A673 (cell line): Measurements from ENCODE around the gene FRMPD4.

Experiments
- CTCF ChIP-seq: fragments of 300-800, 200-600 bp; sonication (generic); conservative IDR thresholded peaks from 2 replicates; pipeline ENCODE4 v1.5.1; 2017; ENCODE audit warnings: low read depth, mild to moderate bottlenecking, antibody characterized with exemption, low read length, moderate library complexity, mixed read lengths
- EZH2 ChIP-seq: fragments of 200-600 bp; sonication (generic); IDR thresholded peaks from 2 replicates; pipeline ENCODE4 v1.6.1; 2017; ENCODE audit warnings: borderline replicate concordance, low read depth, mild to moderate bottlenecking, mixed read lengths, antibody characterized with exemption, low read length; ENCODE audit not compliant: poor library complexity, severe bottlenecking

GRCh38 chrX:12447448-12448064 lies 309.3 kb downstream of the FRMPD4 start:
- no peak for TF ChIP-seq CTCF
- TF ChIP-seq EZH2: no peak
